ENCODE measurements around the gene METTL1. TPM values are rescaled to one million over a fixed set of nuclear protein-coding genes. Genes with fewer than 3 reads are reported as not detected.

Gene METTL1
- total and polyA plus RNA-seq, 11 donors = 0.95 to 28.5 (median 7.9) TPM

DNA sequence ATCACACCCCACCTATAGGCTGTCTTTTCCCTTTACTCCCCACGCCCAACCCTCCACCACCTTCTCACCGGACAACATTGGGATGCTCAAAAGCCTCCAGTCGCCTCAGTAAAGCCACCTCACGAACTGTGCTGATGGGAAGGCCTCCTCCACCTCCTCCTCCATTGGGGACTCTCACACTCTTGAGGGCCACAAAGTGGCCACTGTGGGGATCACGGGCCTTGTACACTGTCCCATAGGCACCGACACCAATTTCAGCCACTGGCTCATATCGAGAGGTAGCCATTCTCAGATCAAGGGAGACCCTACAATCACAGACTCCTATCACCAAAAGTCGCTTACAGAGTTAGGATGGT is 20.5 kb downstream of the METTL1 start:
- ATAC-seq (peak in 2 of 4 donors; percentile 0), DNase-seq (no peak)
- H3K27me3 ChIP-seq = no peaks in the 10 kb centered on the region
- WGBS, 4 donors = 11 to 16% (median 13%) methylated on average over 8 of the region's 8 CpGs
- peak overlapping the region; percentile 71 to 96 (median 91) for H3K27ac ChIP-seq
- TF ChIP-seq, protein P1, sequence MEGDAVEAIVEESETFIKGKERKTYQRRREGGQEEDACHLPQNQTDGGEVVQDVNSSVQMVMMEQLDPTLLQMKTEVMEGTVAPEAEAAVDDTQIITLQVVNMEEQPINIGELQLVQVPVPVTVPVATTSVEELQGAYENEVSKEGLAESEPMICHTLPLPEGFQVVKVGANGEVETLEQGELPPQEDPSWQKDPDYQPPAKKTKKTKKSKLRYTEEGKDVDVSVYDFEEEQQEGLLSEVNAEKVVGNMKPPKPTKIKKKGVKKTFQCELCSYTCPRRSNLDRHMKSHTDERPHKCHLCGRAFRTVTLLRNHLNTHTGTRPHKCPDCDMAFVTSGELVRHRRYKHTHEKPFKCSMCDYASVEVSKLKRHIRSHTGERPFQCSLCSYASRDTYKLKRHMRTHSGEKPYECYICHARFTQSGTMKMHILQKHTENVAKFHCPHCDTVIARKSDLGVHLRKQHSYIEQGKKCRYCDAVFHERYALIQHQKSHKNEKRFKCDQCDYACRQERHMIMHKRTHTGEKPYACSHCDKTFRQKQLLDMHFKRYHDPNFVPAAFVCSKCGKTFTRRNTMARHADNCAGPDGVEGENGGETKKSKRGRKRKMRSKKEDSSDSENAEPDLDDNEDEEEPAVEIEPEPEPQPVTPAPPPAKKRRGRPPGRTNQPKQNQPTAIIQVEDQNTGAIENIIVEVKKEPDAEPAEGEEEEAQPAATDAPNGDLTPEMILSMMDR (IDR thresholded peaks at IDR 0.05) = no peak
- TF ChIP-seq POLR2A (IDR thresholded peaks at IDR 0.05) = no peak
- H3K9me3 ChIP-seq = no peaks in the 10 kb centered on the region
- peak overlapping the region; percentile 43 to 89 (median 72) for H3K4me3 ChIP-seq
- H3K36me3 ChIP-seq = peaks cover 0 to 47% (median 45%) of the 10 kb centered on the region in 9 donors
- H3K4me1 ChIP-seq = peaks cover 0 to 46% (median 30%) of the 10 kb centered on the region in 12 donors
- intact Hi-C loops (cut with DNase I) = loop anchor here in 1 of 10 donors (5.0 kb wide), 1 partner anchor 59 kb away; the partner anchor contains the start of gene OS9

DNA sequence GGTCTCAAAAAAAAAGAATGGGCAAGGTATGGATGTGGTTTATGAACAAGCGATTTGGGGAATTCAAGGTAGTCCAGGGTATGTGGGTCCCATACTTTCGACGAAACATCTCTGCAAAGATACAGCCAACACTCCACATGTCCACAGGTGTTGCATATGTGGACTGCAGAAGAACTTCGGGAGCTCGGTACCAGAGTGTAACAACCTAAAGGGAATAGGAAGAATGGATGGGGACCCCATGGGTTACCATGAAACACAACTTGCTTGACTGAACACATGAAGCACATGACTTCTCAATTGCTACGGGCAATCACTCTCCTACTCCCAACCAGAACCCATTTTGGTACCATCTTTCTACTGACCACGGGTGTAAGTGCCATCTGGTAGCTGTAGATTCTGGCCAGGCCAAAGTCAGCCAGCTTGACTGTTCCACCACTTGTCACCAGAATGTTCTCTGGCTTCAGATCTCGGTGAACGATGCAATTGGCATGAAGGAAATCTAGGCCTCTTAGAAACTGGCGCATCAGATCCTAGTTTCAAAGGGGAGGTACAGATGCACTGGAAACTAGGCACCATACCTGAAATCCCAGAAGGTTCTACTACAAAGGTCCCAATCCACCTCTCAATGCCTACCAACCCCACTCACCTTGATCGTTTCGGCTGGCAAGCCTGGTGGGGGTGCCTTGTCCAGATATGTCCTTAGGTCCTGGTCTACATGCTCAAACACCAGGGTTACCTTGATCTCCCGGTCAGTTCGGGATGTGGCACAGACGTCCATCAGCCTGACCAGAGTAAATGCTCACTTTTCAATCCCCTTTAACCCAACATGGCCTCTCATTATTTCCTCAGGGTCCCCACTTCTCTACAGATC is 21.1 kb downstream of the METTL1 start:
- Histone ChIP-seq H3K4me1 (peaks cover 0 to 44% (median 29%) of the 10 kb centered on the region in 12 donors), H3K27ac (peak overlapping the region in 10 of 12 donors; percentile 79 to 96 (median 91)), H3K36me3 (peaks cover 0 to 50% (median 46%) of the 10 kb centered on the region in 9 donors), H3K4me3 (peak overlapping the region in 11 of 12 donors; percentile 62 to 89 (median 76)), H3K27me3 (no peaks in the 10 kb centered on the region), H3K9me3 (no peaks in the 10 kb centered on the region)
- intact Hi-C loops (cut with DNase I) = loop anchor here in 1 of 10 donors (5.0 kb wide), 1 partner anchor 58 kb away; the partner anchor contains the start of gene OS9
- no peak for TF ChIP-seq POLR2A (IDR thresholded peaks at IDR 0.05)
- TF ChIP-seq, protein P1 (IDR thresholded peaks at IDR 0.05) = no peak
- WGBS, 4 donors = 83 to 88% (median 87%) methylated on average over 13 to 15 of the region's 15 CpGs
- ATAC-seq (no peak), DNase-seq (no peak)

DNA sequence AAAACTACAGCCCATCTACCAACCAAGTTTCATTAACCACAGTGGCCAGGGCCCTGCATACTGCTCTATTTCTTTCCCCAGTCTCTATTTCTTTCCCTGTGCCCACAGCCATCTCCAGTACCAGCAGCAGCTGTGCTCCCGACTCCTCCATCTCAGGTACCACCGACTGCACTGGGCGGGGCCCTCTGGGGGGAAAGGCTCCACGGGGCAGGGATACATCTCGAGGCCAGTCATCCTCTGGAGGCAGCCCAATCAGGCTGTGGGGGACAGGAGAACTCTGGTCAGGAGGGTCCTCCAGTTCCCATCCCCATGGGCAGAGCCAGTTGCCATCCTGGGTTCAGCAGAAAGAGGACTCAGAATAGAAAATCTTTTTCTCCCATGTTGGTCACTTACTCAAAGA is 22.8 kb downstream of the METTL1 start:
- WGBS, 4 donors = 88 to 93% (median 90%) methylated on average over 4 to 5 of the region's 5 CpGs
- H3K27me3 ChIP-seq = no peaks in the 10 kb centered on the region
- peaks cover 2 to 46% (median 28%) of the 10 kb centered on the region in 12 donors for H3K4me1 ChIP-seq
- TF ChIP-seq POLR2A (IDR thresholded peaks at IDR 0.05) = no peak
- TF ChIP-seq, protein P1 (IDR thresholded peaks at IDR 0.05) = no peak
- H3K27ac ChIP-seq = no peak overlapping the region
- no peak overlapping the region for H3K4me3 ChIP-seq
- H3K9me3 ChIP-seq = no peaks in the 10 kb centered on the region
- ATAC-seq (no peak), DNase-seq (no peak)
- peaks cover 0 to 50% (median 46%) of the 10 kb centered on the region in 9 donors for H3K36me3 ChIP-seq
- intact Hi-C loops (cut with DNase I) = no loop called here

DNA sequence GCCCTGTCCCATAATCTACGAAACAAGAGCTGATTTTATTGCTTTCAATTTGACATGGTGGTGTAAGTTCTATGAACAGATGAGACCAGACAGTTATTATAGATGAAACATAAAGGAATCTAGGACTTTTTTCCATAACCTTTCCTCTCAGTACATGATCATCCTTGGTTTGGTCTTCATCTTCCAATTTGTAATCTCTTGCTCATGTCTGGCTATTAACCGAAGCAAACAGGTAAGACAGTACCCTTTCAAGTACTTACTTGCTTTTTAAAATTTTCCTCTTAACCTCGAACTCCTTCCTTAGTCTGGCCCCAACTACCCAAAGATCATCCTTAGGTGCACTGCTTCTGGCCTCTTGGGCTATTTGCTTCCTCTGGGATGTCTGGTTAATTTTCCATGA is 25.9 kb downstream of the METTL1 start:
- TF ChIP-seq POLR2A (IDR thresholded peaks at IDR 0.05) = no peak
- TF ChIP-seq, protein P1 (IDR thresholded peaks at IDR 0.05) = no peak
- ATAC-seq = no peak
- intact Hi-C loops (cut with DNase I) = no loop called here
- 86 to 91% (median 89%) methylated on average over 3 of the region's 3 CpGs for WGBS, 4 donors
- Histone ChIP-seq H3K9me3 (no peaks in the 10 kb centered on the region), H3K4me1 (peaks cover 2 to 43% (median 16%) of the 10 kb centered on the region in 12 donors), H3K4me3 (peak overlapping the region in 8 of 12 donors; percentile 75 to 97 (median 86)), H3K27me3 (peaks cover 0 to 4% (median 0%) of the 10 kb centered on the region in 9 donors), H3K36me3 (peaks cover 0 to 50% (median 46%) of the 10 kb centered on the region in 9 donors), H3K27ac (peak overlapping the region in 9 of 12 donors; percentile 91 to 98 (median 97))
- DNase-seq = no peak

All from heart left ventricle (tissue), 16 donors.